Tibial nerve (tissue), 4 donors: ENCODE measurements around the gene VASH1. TPM values are rescaled to one million over a fixed set of nuclear protein-coding genes. Genes with fewer than 3 reads are reported as not detected.

Experiments
- DNase-seq, 2 donors: peaks; one replicate each; pipeline ENCODE4 v3.0.0-alpha.2; 2019; ENCODE audit warnings: low spot score in 2 of 2
- H3K27ac ChIP-seq, 4 donors: fragments of 200-600 bp; sonication (generic) in 3 of 4; one replicate each; pipeline ENCODE4 v1.5.1; 2017 to 2019; ENCODE audit warnings: mild to moderate bottlenecking in 1 of 4
- H3K27me3 ChIP-seq, 2 donors: fragments of 200-600 bp; sonication (generic) in 1 of 2; one replicate each; pipeline versions ENCODE4 v1.5.1 to v1.6.0; 2017 to 2019
- H3K36me3 ChIP-seq, 3 donors: fragments of 200-600 bp; sonication (generic); one replicate each; pipeline ENCODE4 v1.5.1; 2018 to 2019
- H3K4me1 ChIP-seq, 4 donors: fragments of 200-600 bp; sonication (generic) in 3 of 4; one replicate each; pipeline ENCODE4 v1.5.1; 2017 to 2019
- H3K4me3 ChIP-seq, 4 donors: fragments of 200-600 bp; sonication (generic) in 3 of 4; one replicate each; pipeline ENCODE4 v1.5.1; 2017 to 2019; ENCODE audit warnings: mild to moderate bottlenecking in 1 of 4, moderate library complexity in 1 of 4
- H3K9me3 ChIP-seq, 4 donors: fragments of 200-600 bp; sonication (generic) in 3 of 4; one replicate each; pipeline ENCODE4 v1.5.1; 2017 to 2019
- EP300 ChIP-seq, 2 donors: sonication (generic); formaldehyde crosslinking; IDR thresholded peaks; one replicate each; pipeline ENCODE4 v1.6.1; 2017; ENCODE audit warnings: antibody characterized with exemption in 2 of 2, mild to moderate bottlenecking in 1 of 2
- POLR2A ChIP-seq, 2 donors: fragments of 450-650 bp; IDR thresholded peaks; one replicate each; pipeline ENCODE4 v1.6.1; 2017; ENCODE audit warnings: antibody characterized with exemption in 2 of 2, mild to moderate bottlenecking in 2 of 2, moderate library complexity in 2 of 2
- WGBS, 2 donors: methylation state at CpG; one replicate each; pipeline ENCODE4 v1.1.5; 2018; 5-methylcytosine and 5-hydroxymethylcytosine counted together
- total RNA-seq, 4 donors: library from RNA; depleted of rRNA; stranded (reverse); fragments of >200 nt; gene quantifications; one replicate each; pipeline ENCODE4 v1.1.0, GENCODE V29; 2016
- TF ChIP-seq, protein P1 (sequence below), 5 experiments: fragments of 200-600 bp in 3 of 5; fragments of 450-650 bp in 2 of 5; sonication (generic) in 3 of 5; IDR thresholded peaks; one replicate each; pipeline ENCODE4 v1.5.1; 2016 to 2019; ENCODE audit warnings: antibody characterized with exemption in 5 of 5, mild to moderate bottlenecking in 3 of 5, moderate library complexity in 2 of 5

VASH1 gene
- total RNA-seq, 4 donors from 2014 or later, result 13.8 to 24.7 (median 18.6) TPM

DNA sequence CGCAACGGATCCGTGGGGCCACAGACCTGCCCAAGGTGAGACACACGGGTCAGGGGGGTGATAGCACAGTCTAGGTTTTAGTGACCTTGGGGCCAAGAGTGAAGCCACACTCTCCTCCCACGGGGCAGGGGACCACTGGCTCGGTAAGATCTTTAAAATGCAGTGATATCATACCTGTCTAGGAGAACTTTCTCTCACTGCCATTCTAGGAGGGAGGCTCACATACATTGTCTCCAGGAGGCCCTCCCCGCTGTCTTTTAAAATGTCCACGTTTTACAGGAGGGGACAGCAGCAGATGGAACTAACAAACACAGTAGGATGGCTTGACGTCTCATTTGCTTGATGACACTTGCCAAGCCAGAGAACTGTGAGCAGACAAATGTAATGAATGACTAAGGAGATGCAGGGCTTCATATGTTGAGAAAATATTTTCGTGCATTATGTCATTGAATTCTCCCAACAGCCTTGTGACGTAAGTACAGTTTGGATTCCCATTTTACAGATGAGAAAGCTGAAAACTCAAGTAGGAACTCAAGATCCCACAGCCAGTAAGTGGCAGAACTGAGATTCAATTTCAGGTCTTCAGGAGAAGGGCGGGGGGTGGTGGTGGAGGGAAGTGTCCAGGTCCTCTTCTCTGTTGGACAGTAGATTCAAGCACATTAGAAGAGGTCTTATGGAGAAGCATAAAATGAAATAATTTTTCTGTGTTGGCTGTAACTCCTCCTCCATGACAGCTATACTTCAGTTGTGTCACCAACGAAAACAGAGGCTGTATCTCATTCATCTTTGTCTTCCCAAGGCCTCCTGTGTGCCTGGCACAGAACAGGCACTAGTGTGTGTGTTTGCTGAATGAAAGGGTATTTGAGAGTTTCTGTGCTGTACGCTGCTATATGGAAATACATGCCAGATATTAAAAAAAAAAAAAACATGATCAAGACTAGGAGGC lies 2.1 kb downstream of the VASH1 start:
- peak overlapping the region; percentile 67 to 94 (median 74) for H3K4me3 ChIP-seq
- no peaks in the 10 kb centered on the region for H3K9me3 ChIP-seq
- TF ChIP-seq, protein P1, sequence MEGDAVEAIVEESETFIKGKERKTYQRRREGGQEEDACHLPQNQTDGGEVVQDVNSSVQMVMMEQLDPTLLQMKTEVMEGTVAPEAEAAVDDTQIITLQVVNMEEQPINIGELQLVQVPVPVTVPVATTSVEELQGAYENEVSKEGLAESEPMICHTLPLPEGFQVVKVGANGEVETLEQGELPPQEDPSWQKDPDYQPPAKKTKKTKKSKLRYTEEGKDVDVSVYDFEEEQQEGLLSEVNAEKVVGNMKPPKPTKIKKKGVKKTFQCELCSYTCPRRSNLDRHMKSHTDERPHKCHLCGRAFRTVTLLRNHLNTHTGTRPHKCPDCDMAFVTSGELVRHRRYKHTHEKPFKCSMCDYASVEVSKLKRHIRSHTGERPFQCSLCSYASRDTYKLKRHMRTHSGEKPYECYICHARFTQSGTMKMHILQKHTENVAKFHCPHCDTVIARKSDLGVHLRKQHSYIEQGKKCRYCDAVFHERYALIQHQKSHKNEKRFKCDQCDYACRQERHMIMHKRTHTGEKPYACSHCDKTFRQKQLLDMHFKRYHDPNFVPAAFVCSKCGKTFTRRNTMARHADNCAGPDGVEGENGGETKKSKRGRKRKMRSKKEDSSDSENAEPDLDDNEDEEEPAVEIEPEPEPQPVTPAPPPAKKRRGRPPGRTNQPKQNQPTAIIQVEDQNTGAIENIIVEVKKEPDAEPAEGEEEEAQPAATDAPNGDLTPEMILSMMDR (IDR thresholded peaks at IDR 0.05), result no peak
- no peak for TF ChIP-seq POLR2A (IDR thresholded peaks at IDR 0.05)
- TF ChIP-seq EP300 (IDR thresholded peaks at IDR 0.05), result no peak
- WGBS, 2 donors, result 43 to 45% methylated on average over 14 of the region's 14 CpGs
- H3K27ac ChIP-seq, result peak overlapping the region in 2 of 4 donors; percentile 73 to 90
- no peaks in the 10 kb centered on the region for H3K27me3 ChIP-seq
- H3K36me3 ChIP-seq, result no peaks in the 10 kb centered on the region
- no peak for DNase-seq
- peaks cover 0 to 59% (median 20%) of the 10 kb centered on the region in 4 donors for H3K4me1 ChIP-seq

DNA sequence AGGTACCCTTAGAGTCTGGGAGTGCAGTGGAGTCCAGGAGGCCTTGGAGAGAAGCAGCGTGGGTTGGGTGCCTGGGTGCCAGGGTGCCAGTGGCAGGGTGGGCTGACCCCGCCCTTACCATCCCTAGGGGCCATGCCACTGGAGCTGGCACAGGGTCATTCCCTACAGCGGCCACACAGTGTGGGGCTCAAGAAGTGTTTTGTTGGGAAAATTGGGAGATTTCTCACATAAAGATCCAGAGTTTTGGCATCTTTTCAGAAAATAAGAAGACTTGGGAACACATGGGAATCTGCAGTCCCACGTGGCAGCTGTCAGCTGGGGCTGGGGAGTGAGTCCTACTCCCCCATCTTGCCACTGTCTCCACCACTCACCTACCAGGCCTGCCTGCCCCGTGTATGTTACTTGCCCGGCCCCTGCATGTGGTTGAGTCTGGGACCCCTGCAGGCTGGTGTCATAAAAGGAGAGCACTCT lies 4.2 kb downstream of the VASH1 start:
- peaks cover 0 to 65% (median 28%) of the 10 kb centered on the region in 4 donors for H3K4me1 ChIP-seq
- no peak overlapping the region for H3K4me3 ChIP-seq
- H3K9me3 ChIP-seq, result no peaks in the 10 kb centered on the region
- peak in 1 of 2 donors; percentile 3 for DNase-seq
- no peaks in the 10 kb centered on the region for H3K27me3 ChIP-seq
- peak overlapping the region in 1 of 4 donors; percentile 38 for H3K27ac ChIP-seq
- TF ChIP-seq, protein P1 (IDR thresholded peaks at IDR 0.05), result no peak
- TF ChIP-seq EP300 (IDR thresholded peaks at IDR 0.05) (no peak), POLR2A (IDR thresholded peaks at IDR 0.05) (no peak)
- peaks cover 0 to 6% (median 0%) of the 10 kb centered on the region in 3 donors for H3K36me3 ChIP-seq
- 58 to 64% methylated on average over 6 of the region's 6 CpGs for WGBS, 2 donors

DNA sequence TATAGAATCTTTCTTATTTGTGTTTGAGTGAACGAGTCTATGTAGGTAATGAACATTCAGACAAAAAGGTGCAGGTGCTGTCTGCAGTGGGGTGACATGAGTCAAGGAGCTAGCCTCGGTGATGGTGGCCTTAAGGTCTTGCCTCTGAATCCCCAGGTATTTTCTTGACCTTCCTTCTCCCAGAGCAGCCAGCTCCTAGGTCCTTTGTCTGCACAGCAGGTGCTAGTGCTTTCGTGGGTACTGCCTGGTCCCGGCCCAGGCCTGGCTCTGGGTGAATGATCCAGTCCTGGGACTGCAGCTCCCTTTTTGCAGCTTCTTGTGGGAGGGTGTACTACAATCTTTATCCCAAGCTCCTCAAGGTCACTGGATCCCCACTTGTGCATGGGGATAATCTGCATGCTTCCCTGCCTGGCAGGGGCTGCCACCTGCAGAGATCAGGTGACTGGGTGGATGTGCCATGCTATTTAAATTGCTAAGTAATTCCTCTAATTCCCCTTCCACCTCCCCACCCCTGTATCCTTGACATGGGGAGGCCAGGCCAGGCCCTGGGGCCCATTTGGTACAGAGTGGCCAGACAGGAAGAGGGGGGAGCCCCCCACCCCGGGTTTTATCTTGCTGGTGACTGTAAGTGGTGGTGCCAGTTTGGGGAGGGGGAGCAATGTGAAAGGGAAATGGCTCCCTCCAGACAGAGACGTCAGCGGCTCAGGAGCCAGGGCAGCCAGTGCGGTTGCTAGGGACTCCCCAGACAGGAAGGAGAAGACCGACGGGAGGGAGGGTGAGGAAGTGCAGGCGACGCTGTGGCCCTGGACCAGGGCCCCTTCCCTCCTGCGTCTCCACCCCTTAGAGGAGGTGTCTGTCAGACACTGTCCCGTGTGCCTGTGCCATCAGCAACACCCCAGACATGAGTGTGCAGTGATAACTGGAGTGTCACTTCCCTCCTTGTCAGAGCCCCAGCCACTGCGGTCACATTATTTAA lies 6.7 kb downstream of the VASH1 start:
- Histone ChIP-seq H3K36me3 (peaks cover 0 to 6% (median 0%) of the 10 kb centered on the region in 3 donors), H3K27ac (peak overlapping the region in 3 of 4 donors; percentile 52 to 73 (median 68)), H3K4me3 (no peak overlapping the region), H3K9me3 (no peaks in the 10 kb centered on the region), H3K4me1 (peaks cover 0 to 65% (median 31%) of the 10 kb centered on the region in 4 donors), H3K27me3 (no peaks in the 10 kb centered on the region)
- TF ChIP-seq, protein P1 (IDR thresholded peaks at IDR 0.05), result no peak
- peak in 1 of 2 donors; percentile 7 for TF ChIP-seq EP300 (IDR thresholded peaks at IDR 0.05)
- no peak for TF ChIP-seq POLR2A (IDR thresholded peaks at IDR 0.05)
- peak in 1 of 2 donors; percentile 15 for DNase-seq
- 30 to 36% methylated on average over 15 of the region's 15 CpGs for WGBS, 2 donors

DNA sequence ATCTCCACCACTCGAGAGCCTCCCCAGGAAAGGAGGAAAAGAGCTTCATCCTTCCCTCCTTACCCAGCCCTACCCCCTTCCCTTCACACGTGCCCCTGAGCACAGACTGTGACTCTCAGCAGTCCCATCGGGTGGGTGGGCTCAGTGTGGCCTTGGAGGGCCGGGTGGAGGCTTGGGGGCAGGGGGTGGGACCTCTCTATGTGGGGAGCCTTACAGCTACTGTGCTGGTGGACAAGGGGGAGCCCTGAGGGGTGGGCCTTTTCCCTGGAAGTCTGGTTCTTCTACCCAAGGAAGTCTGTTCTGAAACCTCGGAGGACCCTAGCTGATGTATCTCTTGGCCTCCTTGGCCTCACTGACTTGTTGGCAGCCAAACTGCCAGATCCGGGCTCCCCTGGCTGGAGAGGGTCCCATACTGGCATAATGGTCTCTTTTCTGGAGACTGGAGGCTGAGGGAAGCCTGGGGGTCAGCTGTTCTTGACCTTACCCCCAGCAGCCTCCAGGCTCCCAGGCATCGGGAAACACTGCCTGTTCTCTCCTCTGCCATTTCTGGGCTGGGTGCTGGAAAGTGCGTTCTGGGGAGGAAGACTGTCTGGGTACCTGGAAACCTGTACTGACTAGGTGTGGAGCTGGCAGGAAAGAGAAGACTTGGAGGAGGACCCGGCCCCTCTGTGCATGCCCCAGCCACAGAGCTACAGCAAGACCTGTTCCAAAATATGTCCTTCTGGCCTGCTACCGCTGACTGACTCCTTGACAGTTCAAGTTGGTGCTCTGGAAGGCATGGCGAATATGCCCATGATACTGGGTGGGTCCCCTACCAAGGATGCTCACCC lies 7.6 kb downstream of the VASH1 start:
- Histone ChIP-seq H3K4me1 (peaks cover 0 to 65% (median 34%) of the 10 kb centered on the region in 4 donors), H3K27ac (peak overlapping the region in 3 of 4 donors; percentile 52 to 73 (median 68)), H3K9me3 (no peaks in the 10 kb centered on the region), H3K27me3 (no peaks in the 10 kb centered on the region), H3K36me3 (peaks cover 0 to 6% (median 0%) of the 10 kb centered on the region in 3 donors), H3K4me3 (no peak overlapping the region)
- TF ChIP-seq EP300 (IDR thresholded peaks at IDR 0.05) (no peak), POLR2A (IDR thresholded peaks at IDR 0.05) (no peak)
- TF ChIP-seq, protein P1 (IDR thresholded peaks at IDR 0.05), result no peak
- DNase-seq, result peak in 1 of 2 donors; percentile 2
- WGBS, 2 donors, result 40 to 50% methylated on average over 11 of the region's 11 CpGs
